ENCODE results near the gene CPXM1.

DNA sequence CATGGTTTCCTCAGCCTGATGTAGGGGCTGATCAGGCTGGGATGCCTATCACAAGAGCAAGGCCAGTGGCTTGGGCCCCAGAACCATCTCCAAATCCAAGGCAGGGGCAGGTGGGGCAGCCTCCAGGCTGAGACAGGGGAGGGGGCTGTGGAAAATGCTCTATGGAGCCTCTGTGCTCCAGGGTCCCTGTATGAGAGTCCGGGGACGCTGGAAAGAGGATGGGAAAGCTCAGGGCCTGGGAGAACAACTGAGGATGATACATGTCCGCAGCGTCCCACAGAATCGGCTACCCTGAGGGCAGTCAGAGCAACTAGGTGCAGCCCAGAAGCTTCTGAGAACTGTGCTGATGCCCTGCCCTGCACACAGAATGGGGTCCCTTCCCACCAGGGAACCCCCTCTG, 43.4 kb downstream of the CPXM1 start:
- no peak for TF ChIP-seq POLR2A (IDR thresholded peaks at IDR 0.05)
- TF ChIP-seq, protein P1, sequence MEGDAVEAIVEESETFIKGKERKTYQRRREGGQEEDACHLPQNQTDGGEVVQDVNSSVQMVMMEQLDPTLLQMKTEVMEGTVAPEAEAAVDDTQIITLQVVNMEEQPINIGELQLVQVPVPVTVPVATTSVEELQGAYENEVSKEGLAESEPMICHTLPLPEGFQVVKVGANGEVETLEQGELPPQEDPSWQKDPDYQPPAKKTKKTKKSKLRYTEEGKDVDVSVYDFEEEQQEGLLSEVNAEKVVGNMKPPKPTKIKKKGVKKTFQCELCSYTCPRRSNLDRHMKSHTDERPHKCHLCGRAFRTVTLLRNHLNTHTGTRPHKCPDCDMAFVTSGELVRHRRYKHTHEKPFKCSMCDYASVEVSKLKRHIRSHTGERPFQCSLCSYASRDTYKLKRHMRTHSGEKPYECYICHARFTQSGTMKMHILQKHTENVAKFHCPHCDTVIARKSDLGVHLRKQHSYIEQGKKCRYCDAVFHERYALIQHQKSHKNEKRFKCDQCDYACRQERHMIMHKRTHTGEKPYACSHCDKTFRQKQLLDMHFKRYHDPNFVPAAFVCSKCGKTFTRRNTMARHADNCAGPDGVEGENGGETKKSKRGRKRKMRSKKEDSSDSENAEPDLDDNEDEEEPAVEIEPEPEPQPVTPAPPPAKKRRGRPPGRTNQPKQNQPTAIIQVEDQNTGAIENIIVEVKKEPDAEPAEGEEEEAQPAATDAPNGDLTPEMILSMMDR (IDR thresholded peaks at IDR 0.05): no peak
